HL-60 (cell line): ENCODE data around the gene CHST4.
"Not testable (repeated sequence)": the region's sequence is repeated elsewhere in the genome, so short reads cannot be mapped to it uniquely, and the experiment has no call there.

ENCODE experiments used
- DNase-seq, 2 experiments: peaks; one replicate each; pipeline ENCODE4 v3.0.0-alpha.2; 2010 to 2020; ENCODE audit warnings: low read depth in 1 of 2, low spot score in 1 of 2
- H3K27ac ChIP-seq: fragments of 250-450 bp; sonication (Bioruptor Pico); replicated peaks from 2 replicates; pipeline ENCODE4 v1.5.1; 2020; ENCODE audit warnings: mild to moderate bottlenecking, moderate library complexity
- H3K27me3 ChIP-seq: fragments of 250-450 bp; sonication (Bioruptor Pico); 2 replicates; pipeline ENCODE4 v1.5.1; 2021; ENCODE audit warnings: mild to moderate bottlenecking, moderate library complexity; ENCODE audit not compliant: insufficient read depth, poor library complexity, severe bottlenecking
- H3K4me3 ChIP-seq: replicated peaks from 2 replicates; pipeline ENCODE4 v1.5.1; 2011; ENCODE audit warnings: mild to moderate bottlenecking, control low read depth, low read length; ENCODE audit not compliant: insufficient read depth
- CTCF ChIP-seq: IDR thresholded peaks from one replicate; pipeline ENCODE4 v1.5.1; 2011; ENCODE audit warnings: low read length, control low read depth, inconsistent platforms; ENCODE audit not compliant: insufficient read depth
- GABPA ChIP-seq: IDR thresholded peaks from 2 replicates; pipeline ENCODE4 v1.6.1; 2012; ENCODE audit warnings: low read depth
- POLR2AphosphoS5 ChIP-seq: IDR thresholded peaks from 2 replicates; pipeline ENCODE4 v1.6.1; 2012; ENCODE audit warnings: low read depth
- REST ChIP-seq: IDR thresholded peaks from 2 replicates; pipeline ENCODE4 v1.6.1; 2012; ENCODE audit warnings: low read depth; ENCODE audit not compliant: insufficient replicate concordance
- SPI1 ChIP-seq: IDR thresholded peaks from 2 replicates; pipeline ENCODE4 v1.6.1; 2012; ENCODE audit warnings: low read depth, mild to moderate bottlenecking, borderline replicate concordance

The CHST4 gene

GRCh38 chr16:71557299-71557698 lies 31.1 kb downstream of the CHST4 start:
- Histone ChIP-seq H3K27ac (no peak overlapping the region), H3K4me3 (no peak overlapping the region), H3K27me3 (no peaks in the 10 kb centered on the region)
- no peak for DNase-seq
- TF ChIP-seq CTCF (no peak), SPI1 (no peak), REST (no peak), GABPA (no peak), POLR2AphosphoS5 (no peak)

- no peak for DNase-seq
- no peak for TF ChIP-seq REST
- TF ChIP-seq POLR2AphosphoS5 = no peak
- no peak for TF ChIP-seq SPI1
- TF ChIP-seq CTCF = no peak
- TF ChIP-seq GABPA = no peak
- Histone ChIP-seq H3K4me3 (no peak overlapping the region), H3K27ac (no peak overlapping the region), H3K27me3 (no peaks in the 10 kb centered on the region)
These were observed 31.8 kb downstream of the CHST4 start for GRCh38 chr16:71557954-71558582.

GRCh38 chr16:71559855-71560254 lies 33.6 kb downstream of the CHST4 start:
- DNase-seq = no peak
- Histone ChIP-seq H3K27me3 (no peaks in the 10 kb centered on the region), H3K27ac (no peak overlapping the region), H3K4me3 (no peak overlapping the region)
- TF ChIP-seq POLR2AphosphoS5 (no peak), SPI1 (no peak)

GRCh38 chr16:71561886-71562285 lies 35.7 kb downstream of the CHST4 start:
- not testable (repeated sequence) for H3K27me3 ChIP-seq, H3K4me3 ChIP-seq, H3K27ac ChIP-seq, DNase-seq

GRCh38 chr16:71562552-71562951 lies 36.3 kb downstream of the CHST4 start:
- Histone ChIP-seq H3K27me3 (no peaks in the 10 kb centered on the region), H3K4me3 (no peak overlapping the region), H3K27ac (no peak overlapping the region)
- DNase-seq = no peak
- TF ChIP-seq SPI1 = no peak
- TF ChIP-seq POLR2AphosphoS5 = no peak
- no peak for TF ChIP-seq GABPA
- no peak for TF ChIP-seq REST
- no peak for TF ChIP-seq CTCF
